Amygdala (tissue), 56 donors: Measurements from ENCODE around the gene RPAIN.

ENCODE experiments used
- DNase-seq, 56 donors: peaks; one replicate each; lab custom pipeline; 2025; lab: John Stamatoyannopoulos, UW

RPAIN gene

DNA sequence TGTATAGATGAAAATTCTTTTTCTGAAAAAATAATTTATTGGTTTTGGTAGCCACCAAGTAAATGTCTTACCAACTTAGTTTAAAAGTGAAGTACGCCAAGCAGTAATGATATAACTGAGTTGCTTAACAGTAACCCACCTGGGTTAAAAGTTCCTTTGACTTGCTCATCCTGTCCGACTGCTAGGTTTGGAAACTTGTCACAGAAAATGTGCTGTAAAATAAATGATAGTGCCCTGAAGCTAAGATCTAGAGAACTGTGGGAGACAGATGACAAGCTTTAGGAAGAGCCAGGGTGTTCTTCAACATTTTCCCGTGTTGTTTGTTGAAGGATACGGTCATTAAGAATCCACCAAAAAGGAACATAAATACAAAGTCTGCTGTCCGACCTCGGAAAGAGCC is 61.0 kb downstream of the RPAIN start:
- no peak for DNase-seq

DNA sequence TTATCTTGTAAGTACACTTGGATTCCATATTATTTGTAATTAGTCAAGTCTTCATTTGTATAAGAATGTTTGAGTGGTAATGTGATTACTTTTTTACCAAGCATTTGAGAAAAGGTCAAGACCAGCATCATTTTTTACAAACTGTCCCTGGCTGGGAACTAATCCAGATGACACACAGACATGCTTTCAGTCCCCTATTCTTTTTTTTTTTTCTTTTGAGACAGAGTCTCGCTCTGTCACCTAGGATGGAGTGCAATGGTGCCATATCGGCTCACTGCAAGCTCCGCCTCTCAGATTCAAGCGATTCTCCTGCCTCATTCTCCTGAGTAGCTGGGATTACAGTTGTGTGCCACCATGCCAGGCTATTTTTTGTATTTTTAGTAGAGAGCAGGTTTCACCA is 61.5 kb downstream of the RPAIN start:
- no peak for DNase-seq
